Measurements from ENCODE around the gene CLEC16A.
"Not testable (repeated sequence)": the region's sequence is repeated elsewhere in the genome, so short reads cannot be mapped to it uniquely, and the experiment has no call there.

CLEC16A gene

GRCh38 chr16:10966129-10966528 is 21.8 kb downstream of the CLEC16A start:
- no peak for DNase-seq (ENCODE audit: low read depth, low spot score)

DNA sequence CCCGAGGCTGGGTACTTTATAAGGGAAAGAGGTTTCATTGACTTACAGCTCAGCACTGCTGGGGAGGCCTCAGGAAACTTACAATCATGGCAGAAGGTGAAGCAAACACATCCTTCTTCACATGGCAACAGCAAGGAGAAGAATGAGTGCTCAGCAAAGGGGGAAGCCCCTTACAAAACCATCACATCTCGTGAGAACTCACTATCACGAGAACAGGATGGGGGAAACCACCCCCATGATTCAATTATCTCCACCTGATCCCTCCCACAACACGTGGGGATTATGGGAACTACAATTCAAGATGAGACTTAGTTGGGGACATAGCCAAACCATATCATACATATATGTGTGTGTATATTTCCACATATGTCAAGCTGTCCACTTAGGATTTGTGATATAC is 22.2 kb downstream of the CLEC16A start:
- not testable (repeated sequence) for DNase-seq (ENCODE audit: low read depth, low spot score)

- DNase-seq (ENCODE audit: low read depth, low spot score): no peak
These were observed 23.6 kb downstream of the CLEC16A start for GRCh38 chr16:10967986-10968385.

DNA sequence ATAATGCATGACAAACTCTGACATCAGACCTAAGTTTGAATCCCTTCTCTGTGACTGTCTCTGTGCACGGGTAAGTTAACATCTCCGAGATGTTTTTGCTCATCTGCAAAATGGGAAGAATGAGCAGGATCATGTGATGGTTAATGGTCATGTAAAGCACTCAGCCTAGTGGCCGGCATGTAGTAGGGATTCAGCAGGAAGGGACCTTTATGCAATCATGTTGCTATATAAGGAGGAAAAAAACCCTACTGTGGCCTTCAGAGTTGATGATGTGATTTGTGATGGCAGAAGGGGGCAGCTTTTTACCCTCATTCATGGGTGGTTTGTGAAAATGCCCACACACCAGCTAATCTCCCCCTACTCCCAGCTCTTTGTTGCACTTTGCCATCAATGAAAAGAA is 24.1 kb downstream of the CLEC16A start:
- DNase-seq (ENCODE audit: low read depth, low spot score): no peak

DNA sequence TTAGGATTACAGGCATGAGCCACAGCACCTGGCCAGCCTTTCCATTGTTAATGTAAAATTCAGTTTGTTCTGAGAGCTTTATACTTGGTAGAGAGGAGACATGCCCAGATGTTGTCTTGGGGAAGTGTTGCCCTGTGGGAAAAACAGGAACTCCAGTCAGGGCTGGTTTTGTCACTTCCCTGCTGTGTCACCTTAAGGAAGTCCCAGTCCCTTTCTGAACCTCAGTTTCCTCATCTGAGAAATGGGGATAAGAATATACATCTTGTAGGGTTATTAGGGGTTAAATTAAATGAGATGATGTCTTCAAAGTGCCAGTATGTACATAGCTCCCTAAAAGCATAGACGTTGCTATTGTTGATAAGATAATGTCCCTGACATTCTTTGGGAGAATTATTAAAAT is 25.3 kb downstream of the CLEC16A start:
- DNase-seq (ENCODE audit: low read depth, low spot score): no peak

- no peak for DNase-seq (ENCODE audit: low read depth, low spot score)
These were observed 25.7 kb downstream of the CLEC16A start for GRCh38 chr16:10970065-10970464.

GRCh38 chr16:10971560-10971961 is 27.2 kb downstream of the CLEC16A start:
- no peak for DNase-seq (ENCODE audit: low read depth, low spot score)

GRCh38 chr16:10972108-10972818 is 27.9 kb downstream of the CLEC16A start:
- no peak for DNase-seq (ENCODE audit: low read depth, low spot score)

- DNase-seq (ENCODE audit: low read depth, low spot score): no peak
These were observed 28.6 kb downstream of the CLEC16A start for GRCh38 chr16:10972819-10973464.

DNA sequence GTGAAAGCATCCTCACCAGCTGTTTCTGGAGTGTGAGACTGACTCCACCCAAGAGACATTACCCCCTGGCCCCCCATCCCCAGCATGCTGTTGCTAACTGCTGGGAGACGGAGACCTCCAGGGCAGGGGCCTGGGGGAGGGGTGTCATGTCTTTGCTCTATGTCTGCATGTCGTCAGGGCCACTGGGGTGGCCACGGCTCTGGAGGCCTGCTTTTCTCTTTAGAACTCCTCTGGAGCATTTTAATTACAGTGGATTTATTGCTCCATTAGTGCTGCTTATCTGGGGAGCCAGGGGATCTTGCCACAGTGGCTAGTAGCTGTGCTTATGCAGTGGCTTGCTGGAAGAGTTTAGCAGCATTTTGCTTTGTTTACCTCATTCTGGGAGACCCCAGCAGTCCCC is 32.3 kb downstream of the CLEC16A start:
- DNase-seq (ENCODE audit: low read depth, low spot score): no peak

DNA sequence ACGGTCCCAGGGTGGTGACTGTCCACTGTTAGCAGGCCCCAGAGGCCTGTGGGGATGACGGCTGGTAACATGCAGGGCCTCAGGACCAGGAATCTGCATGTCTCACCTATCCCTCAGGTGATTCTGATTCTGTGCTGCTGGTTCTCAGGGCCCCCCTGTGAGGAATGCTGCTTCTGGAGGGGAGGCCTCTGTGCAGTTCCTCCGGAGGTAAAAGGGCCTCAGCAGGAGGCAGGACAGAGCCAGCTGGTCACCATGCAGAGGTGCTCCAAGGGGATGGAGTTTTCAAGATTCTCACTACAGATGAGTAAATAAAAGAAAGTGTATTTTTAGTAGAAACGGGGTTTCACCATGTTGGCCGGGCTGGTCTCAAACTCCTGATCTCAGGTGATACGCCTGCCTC is 33.8 kb downstream of the CLEC16A start:
- no peak for DNase-seq (ENCODE audit: low read depth, low spot score)

- no peak for DNase-seq (ENCODE audit: low read depth, low spot score)
These were observed 34.6 kb downstream of the CLEC16A start for GRCh38 chr16:10978871-10979446.

GRCh38 chr16:10979717-10980601 is 35.6 kb downstream of the CLEC16A start:
- no peak for DNase-seq (ENCODE audit: low read depth, low spot score)

DNA sequence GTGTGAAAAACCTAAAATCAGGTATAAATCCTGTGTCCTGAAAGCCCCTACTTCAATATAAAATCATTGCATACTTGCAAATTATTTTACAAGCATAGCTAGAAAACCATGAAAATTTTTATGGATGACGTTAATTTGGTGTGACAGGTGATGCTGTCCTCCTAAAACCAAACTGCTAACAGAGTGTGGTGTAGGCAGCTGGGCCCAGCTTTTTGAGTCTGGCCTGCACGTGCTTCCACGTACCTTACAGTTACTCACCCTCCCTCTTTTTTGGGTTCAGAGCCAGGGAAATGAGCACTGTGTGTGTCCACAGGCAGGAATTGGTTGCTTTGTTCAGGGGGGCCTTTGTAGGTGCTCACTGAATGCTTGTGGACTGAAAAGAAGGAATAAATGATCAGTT is 36.4 kb downstream of the CLEC16A start:
- no peak for DNase-seq (ENCODE audit: low read depth, low spot score)

DNA sequence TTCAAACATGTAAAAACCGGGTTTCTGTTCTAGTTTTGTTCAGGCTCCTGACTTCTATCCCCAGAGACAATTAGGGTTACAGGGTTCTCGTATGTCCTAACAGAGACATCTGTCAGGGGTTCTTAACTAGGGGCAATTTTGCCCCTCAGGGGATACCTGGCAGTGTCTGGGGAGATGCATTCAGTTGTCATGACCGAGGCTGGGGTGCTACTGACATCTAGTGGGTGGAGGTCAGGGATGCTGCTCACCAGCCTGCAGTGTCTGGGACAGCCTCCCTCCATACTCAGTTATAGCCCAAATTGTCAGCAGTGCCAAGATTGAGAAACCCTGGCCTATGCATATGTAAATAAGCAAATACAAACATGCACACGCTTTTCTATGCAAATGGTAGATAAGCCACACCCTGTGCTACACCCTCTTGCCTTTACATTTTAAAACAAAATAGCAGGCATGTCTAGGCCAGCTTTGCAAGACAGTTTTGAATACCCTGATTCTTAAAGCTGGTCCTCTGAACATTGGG is 37.4 kb downstream of the CLEC16A start:
- no peak for DNase-seq (ENCODE audit: low read depth, low spot score)

DNA sequence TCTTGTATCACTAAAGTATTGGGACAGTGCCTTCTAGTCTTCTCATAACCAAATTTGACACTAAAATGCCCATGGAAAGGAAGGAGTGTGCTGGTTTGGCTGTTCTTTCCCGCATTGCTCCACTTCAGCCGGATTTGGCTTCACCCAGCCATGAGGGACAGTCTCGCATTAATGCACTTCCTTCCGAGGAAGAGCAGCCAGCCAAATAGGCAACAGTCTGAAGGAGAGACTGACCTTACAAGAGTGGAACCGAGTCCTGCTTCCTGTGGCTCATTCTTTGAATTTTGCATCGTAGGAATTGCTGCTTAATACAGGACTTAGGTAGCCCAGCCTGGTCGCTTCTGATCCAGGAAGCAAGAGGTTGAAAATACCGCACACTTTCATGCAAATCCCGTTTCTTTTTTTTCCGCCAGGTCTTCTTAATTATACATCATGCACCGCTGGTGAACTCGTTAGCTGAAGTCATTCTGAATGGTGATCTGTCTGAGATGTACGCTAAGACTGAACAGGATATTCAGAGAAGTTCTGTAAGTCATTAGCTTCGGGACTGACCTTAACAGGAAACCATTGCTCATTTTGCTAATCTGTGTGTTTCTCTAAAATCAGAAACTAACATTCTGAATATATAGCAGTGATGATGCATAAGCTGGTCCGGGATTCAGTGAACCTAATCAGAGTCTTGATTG is 38.2 kb downstream of the CLEC16A start:
- no peak for DNase-seq (ENCODE audit: low read depth, low spot score)

- DNase-seq (ENCODE audit: low read depth, low spot score): no peak
These were observed 38.8 kb downstream of the CLEC16A start for GRCh38 chr16:10983159-10983558.

- no peak for DNase-seq (ENCODE audit: low read depth, low spot score)
These were observed 40.1 kb downstream of the CLEC16A start for GRCh38 chr16:10984509-10984908.

GRCh38 chr16:10987361-10988163 is 43.2 kb downstream of the CLEC16A start:
- no peak for DNase-seq (ENCODE audit: low read depth, low spot score)

DNA sequence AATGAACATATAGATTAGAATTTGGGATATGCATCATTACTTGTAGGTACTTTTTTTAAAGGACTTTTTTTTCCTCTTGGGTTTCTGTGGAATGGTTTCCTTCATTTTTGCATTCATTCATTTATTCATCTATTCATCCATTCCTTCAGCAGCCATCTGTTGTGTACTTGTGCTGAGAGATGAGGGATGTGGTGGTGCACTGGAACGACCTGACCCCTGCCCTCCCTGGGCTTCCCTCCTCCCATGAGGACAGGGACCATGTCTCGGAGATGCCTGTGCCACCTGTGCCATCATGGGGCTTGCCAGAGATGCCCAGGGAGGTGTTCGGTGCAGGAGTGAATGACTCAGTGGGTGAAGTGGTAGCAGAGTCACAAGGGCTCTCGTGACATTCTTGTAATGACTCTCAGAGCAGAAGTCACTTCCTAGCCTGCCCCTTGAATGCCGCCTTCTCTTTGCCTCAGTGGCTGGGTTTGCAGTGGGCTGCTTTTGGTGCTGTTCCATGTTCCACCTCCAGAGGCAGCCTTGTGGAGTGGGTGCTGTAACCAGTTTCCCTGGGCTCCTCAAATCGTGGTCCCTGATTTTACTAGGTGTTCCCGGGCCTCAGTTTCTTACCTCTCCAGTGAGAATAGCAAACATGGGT is 43.9 kb downstream of the CLEC16A start:
- no peak for DNase-seq (ENCODE audit: low read depth, low spot score)

Measured in activated naive CD8-positive, alpha-beta T cell treated with anti-CD3 and anti-CD28 coated beads, Interleukin-2, amount 50 U/mL, for 16 hours (primary cell).